Measurements from ENCODE around the gene IL3RA. TPM values are rescaled to one million over a fixed set of nuclear protein-coding genes. Genes with fewer than 3 reads are reported as not detected.
"Not testable (repeated sequence)": the region's sequence is repeated elsewhere in the genome, so short reads cannot be mapped to it uniquely, and the experiment has no call there.

Gene IL3RA
- total RNA-seq, 1 donor from 2014 or later = 0.97 TPM

GRCh38 chrX:1327651-1328304 lies 8.8 kb upstream of the IL3RA start:
- Mint-ChIP-seq H3K27me3 (ENCODE audit: unreplicated experiment) (peaks cover 7% of the 10 kb centered on the region), H3K4me3 (ENCODE audit: unreplicated experiment) (no peak overlapping the region), H3K27ac (ENCODE audit: unreplicated experiment) (no peak overlapping the region), H3K9me3 (ENCODE audit: unreplicated experiment) (peaks cover 20% of the 10 kb centered on the region), H3K4me1 (ENCODE audit: unreplicated experiment) (no peaks in the 10 kb centered on the region), H3K36me3 (ENCODE audit: low read depth, unreplicated experiment) (peaks cover 4% of the 10 kb centered on the region)
- no peak for TF ChIP-seq CTCF (IDR thresholded peaks at IDR 0.05; ENCODE audit: unreplicated experiment)
- no peak for DNase-seq (ENCODE audit: low spot score)

- DNase-seq (ENCODE audit: low spot score) = no peak
- Mint-ChIP-seq H3K27ac (ENCODE audit: unreplicated experiment) (no peak overlapping the region), H3K9me3 (ENCODE audit: unreplicated experiment) (peaks cover 28% of the 10 kb centered on the region), H3K4me1 (ENCODE audit: unreplicated experiment) (no peaks in the 10 kb centered on the region), H3K27me3 (ENCODE audit: unreplicated experiment) (peaks cover 7% of the 10 kb centered on the region), H3K4me3 (ENCODE audit: unreplicated experiment) (no peak overlapping the region), H3K36me3 (ENCODE audit: low read depth, unreplicated experiment) (peaks cover 8% of the 10 kb centered on the region)
- TF ChIP-seq CTCF (IDR thresholded peaks at IDR 0.05; ENCODE audit: unreplicated experiment) = no peak
Observed at GRCh38 chrX:1330605-1331004, 6.0 kb upstream of the IL3RA start.

GRCh38 chrX:1332433-1332832 lies 4.2 kb upstream of the IL3RA start:
- H3K4me3 Mint-ChIP-seq (ENCODE audit: unreplicated experiment); H3K27me3 Mint-ChIP-seq (ENCODE audit: unreplicated experiment); DNase-seq (ENCODE audit: low spot score); H3K27ac Mint-ChIP-seq (ENCODE audit: unreplicated experiment); H3K36me3 Mint-ChIP-seq (ENCODE audit: low read depth, unreplicated experiment); H3K4me1 Mint-ChIP-seq (ENCODE audit: unreplicated experiment): not testable (repeated sequence)
- peaks cover 28% of the 10 kb centered on the region for H3K9me3 Mint-ChIP-seq (ENCODE audit: unreplicated experiment)

DNA sequence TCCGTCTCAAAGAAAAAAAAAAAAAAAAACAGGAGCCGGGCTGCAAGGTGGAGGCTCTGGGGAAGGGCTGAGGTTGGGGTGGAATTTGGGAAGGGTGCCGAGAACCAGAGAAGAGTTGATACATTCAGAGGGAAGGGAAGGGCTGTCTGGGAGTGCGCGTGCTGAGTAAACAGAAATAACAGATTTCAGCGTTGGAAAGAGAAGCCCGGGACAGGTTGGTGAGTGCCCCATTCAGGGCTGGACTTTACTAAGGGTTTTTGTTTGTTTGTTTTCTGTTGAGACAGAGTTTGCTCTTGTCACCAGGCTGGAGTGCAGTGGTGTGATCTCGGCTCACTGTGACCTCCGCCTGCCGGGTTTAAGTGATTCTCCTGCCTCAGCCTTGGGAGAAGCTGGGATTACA lies 1.7 kb upstream of the IL3RA start:
- H3K4me3 Mint-ChIP-seq (ENCODE audit: unreplicated experiment) = no peak overlapping the region
- H3K27ac Mint-ChIP-seq (ENCODE audit: unreplicated experiment) = no peak overlapping the region
- no peak for TF ChIP-seq CTCF (IDR thresholded peaks at IDR 0.05; ENCODE audit: unreplicated experiment)
- peaks cover 15% of the 10 kb centered on the region for H3K36me3 Mint-ChIP-seq (ENCODE audit: low read depth, unreplicated experiment)
- DNase-seq (ENCODE audit: low spot score) = no peak
- peaks cover 20% of the 10 kb centered on the region for H3K9me3 Mint-ChIP-seq (ENCODE audit: unreplicated experiment)
- peaks cover 8% of the 10 kb centered on the region for H3K27me3 Mint-ChIP-seq (ENCODE audit: unreplicated experiment)
- H3K4me1 Mint-ChIP-seq (ENCODE audit: unreplicated experiment) = no peaks in the 10 kb centered on the region

DNA sequence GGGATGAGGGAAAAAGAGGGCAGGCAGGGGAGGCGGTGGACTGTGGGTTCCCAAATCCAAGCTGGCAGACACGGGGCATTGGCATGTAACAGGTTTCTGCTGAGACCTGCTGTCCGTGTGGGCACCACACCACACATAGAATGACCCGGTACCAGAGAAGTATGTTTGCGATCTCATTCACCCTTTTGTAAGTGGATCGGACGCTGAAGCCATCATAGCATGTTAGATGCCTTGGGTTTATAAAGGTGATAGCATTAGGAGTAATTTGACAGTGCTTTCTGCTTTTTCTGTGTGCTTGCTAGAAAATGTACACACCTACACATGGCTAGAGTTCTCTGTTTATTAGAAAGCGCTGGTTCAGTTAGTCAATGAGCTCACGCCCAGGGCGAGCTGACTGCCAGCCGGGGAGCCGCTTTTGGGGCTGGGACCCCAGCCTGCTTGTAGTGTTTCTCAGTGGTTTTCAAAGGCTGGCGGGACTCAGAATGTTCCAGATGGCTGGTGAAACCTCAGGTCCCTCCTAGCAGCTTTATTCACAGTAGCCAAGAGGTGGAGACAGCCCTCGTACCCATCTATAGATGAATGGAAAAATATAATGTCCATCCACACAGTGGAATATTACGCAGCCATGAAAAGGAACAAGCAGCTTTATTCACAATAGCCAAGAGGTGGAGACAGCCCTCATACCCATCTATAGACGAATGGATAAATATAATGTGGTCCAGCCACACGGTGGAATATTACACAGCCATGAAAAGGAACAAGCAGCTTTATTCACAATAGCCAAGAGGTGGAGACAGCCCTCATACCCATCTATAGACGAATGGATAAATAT lies 579 bp downstream of the IL3RA start:
- Mint-ChIP-seq H3K36me3 (ENCODE audit: low read depth, unreplicated experiment) (peaks cover 24% of the 10 kb centered on the region), H3K4me1 (ENCODE audit: unreplicated experiment) (no peaks in the 10 kb centered on the region), H3K27me3 (ENCODE audit: unreplicated experiment) (peaks cover 12% of the 10 kb centered on the region), H3K4me3 (ENCODE audit: unreplicated experiment) (no peak overlapping the region), H3K27ac (ENCODE audit: unreplicated experiment) (no peak overlapping the region), H3K9me3 (ENCODE audit: unreplicated experiment) (peaks cover 30% of the 10 kb centered on the region)
- DNase-seq (ENCODE audit: low spot score) = no peak
- no peak for TF ChIP-seq CTCF (IDR thresholded peaks at IDR 0.05; ENCODE audit: unreplicated experiment)
